H4 (cell line): ENCODE data around the gene AR. TPM values are rescaled to one million over a fixed set of nuclear protein-coding genes. Genes with fewer than 3 reads are reported as not detected.
"Not testable (repeated sequence)": the region's sequence is repeated elsewhere in the genome, so short reads cannot be mapped to it uniquely, and the experiment has no call there.

Experiments used
- DNase-seq: peaks from one replicate; pipeline ENCODE4 v3.0.0-alpha.2; 2015; ENCODE audit warnings: low spot score
- total RNA-seq: library from RNA; depleted of rRNA; stranded (reverse); fragments of >200 nt; shearing (Covaris generic); gene quantifications from 2 replicates; pipeline ENCODE4 v1.2.3, GENCODE V29; 2014

The AR gene
- total RNA-seq, 1 experiment from 2014 or later = 6.5 TPM

DNA sequence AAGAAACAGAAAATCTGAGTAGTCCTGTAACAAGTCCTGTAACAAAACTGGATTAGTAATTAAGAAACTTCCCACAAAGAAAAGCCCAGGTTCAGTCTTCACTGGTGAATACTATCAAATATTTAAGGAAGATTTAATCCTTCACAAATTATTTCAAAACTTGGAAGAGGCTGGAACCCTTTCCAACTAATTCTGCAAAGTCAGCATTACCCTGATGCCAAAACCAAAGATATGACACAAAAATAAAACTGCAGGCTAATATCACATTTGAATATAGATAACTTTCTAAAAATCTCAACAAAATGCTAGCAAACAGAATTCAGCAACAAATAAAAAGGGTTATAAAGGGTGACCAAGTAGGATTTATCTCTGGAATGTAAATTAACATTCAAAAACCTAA, 80.5 kb downstream of the AR start:
- DNase-seq = no peak

DNA sequence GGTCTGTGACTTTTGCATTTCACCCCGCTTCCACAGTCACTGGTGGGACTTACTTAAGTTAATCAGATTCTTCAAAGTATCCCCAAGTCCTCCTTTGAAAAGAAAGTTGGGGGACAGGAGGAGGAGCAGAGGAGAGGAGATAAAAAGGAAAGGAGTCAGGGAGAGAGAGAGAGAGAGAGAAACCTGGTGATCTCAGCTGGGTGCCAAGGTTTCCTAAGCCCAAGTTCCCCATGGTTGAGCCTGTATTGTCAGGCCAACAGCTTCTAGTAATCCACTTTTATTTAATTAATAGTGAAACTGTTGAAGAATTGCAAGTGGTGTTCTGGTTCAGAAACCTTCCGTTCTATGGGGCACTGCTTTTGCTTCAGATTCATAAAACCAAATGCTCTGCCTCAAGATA, 91.6 kb downstream of the AR start:
- DNase-seq = no peak

DNA sequence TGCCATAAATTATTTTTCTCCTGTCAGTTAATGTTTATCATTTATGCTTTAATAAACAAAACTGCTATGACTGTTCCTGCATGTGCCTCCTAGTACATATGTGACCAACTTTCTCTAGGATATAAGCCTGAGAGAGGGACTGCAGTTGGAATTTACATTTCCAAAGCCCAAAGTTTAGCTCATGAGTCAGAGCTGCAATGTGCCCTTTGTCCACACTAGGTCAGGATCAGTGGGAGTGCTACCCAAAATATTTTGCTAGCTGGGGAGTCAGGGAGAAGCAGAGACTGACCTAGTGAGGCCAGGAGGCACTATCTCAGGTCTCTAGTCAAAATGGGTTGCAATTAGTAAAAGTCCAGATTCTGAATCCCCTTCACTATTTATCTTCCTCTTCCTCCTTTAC, 92.7 kb downstream of the AR start:
- no peak for DNase-seq

DNA sequence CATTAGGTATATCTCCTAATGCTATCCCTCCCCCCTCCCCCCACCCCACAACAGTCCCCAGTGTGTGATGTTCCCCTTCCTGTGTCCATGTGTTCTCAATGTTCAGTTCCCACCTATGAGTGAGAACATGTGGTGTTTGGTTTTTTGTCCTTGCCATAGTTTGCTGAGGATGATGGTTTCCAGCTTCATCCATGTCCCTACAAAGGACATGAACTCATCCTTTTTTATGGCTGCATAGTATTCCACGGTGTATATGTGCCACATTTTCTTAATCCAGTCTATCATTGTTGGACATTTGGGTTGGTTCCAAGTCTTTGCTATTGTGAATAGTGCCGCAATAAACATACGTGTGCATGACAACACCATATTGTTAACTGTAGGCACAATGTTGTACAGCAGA, 93.5 kb downstream of the AR start:
- DNase-seq = not testable (repeated sequence)

DNA sequence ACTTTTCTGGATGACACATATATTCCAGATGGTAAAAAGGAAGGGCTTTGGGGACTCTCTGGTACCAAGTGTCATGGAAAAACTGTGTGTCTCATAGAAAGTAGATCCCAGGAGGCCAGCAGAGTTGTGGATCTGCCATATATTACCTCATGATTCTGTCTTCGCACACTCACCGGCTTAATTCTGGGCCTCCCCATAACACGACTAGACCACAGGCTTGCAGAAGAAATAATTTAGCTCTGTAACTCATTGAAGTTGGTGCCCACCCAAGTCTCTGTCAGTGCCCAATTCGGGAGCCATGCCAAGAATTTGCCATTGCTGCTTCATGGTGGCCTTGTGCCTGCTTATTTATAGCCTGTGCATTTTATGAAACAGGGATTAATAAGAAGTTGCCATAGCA, 104.5 kb downstream of the AR start:
- DNase-seq = no peak

DNA sequence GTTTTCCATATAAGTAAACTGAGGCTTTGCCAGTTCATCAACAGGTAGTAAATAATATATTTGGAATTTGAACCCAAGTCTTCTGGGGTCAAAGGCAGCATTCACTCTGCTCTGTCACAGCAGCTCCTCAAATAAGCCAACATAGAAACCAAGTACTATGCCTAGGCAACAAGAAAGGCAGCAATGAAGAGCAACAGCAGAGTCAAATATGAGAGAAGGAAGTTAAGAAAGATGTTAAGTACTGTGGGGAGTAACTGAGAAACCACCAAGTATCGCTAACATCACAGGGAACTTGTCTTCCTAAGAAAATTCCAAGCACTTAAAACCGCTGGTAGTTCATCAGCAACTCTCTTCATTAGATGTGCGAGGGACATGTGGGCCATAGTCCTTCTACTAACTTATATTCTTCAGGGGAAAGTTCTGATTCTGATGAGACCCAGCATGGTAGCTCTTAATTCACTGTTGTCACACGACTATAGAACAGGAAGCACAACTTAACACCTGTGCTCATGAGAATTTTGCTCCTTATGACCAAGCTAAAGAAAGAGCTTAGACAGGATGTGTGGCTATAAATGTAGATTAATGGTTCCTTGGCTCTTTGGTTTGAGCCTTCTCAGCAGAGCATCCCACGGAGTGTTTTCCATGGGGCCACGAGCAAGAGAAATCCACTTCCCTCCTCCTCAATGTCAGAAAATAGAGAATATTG, 107.8 kb downstream of the AR start:
- DNase-seq = no peak

DNA sequence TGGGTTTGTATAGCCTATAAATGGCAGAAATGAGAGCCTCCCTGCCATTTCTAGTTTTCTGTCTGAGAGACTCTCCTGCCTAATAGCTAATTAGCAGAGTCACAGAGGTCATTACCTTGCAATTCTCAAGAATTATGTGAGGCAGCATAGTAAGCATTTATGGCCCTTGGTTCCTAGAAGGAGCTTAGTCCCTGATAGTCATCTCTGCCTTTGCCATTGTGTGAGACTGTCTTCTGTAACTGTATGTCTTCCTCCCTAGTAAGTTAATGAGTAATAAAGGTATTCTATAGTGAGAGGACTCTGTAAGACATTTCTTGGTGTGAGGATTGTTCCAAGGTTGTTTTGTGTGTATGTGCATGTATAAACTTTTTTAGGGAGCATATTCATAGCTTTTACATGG, 108.7 kb downstream of the AR start:
- DNase-seq = no peak

DNA sequence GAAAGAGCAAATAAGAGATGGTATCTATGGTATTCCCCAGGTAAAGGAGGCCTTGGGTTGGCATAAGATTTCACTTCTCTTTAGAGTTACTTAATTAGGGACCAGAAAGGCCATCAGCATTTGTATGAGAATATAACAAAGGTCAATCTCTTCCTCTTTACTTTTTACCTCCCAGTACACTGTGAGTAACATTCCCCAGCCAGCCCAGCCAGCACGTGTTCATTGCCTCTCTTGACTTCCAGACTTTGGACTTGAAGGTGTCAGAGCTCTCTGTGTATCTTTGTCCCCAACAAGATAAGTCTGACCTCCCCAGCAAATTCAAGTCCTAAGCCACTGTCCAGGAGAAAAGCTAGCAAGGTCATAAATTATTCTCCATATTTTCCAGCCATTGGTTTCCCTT, 110.5 kb downstream of the AR start:
- no peak for DNase-seq

DNA sequence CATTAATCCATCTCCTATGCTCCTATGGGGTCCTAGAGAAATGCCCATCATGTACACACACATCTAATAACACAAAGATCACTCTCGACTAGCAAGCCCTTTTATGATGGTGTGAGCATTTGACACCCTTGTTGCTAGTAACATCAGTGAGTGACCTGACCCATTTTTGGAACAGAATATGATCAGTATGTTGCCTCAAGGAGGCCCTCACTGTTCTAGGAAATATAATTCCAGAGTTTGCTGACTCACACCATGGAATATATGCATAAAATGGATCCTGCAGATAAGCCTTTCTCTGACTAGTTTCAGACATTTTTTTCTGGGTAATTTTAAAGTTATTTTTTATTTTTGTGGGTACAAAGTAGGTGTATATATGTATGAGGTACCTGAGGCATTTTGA, 121.8 kb downstream of the AR start:
- no peak for DNase-seq

DNA sequence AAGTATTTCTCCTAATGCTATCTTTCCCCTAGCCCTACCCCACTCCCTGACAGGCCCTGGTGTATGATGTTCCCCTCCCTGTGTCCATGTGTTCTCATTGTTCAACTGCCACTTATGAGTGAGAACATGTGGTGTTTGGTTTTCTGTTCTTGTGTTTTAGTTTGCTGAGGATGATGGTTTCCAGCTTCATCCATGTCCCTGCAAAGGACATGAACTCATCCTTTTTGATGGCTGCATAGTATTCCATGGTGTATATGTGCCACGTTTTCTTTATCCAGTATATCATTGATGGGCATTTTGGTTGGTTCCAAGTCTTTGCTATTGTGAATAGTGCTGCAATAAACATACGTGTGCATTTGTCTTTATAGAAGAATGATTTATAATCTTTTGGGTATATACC, 126.9 kb downstream of the AR start:
- not testable (repeated sequence) for DNase-seq

DNA sequence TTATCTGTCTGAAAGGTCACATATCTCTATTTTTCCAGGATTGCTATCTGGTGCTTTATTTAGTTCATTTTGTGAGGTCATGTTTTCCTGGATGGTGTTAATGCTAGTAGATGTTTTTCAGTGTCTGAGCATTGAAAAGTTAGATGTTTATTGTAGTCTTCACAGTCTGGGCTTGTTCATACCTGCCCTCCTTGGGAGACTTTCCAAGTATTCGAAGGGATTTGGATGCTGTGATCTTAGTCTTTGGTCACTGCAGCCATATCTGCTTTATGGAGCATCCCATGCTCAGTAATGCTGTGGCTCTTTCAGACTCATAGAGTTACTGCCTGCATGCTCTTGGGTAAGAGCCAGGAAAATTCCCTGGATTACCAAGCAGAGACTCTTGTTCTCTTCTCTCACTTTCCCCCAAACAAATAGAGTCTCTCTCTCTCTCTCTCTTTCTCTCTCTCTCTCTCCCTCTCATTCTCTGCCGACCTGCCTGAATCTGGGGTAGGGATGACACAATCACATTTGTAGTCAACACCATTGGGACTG, 130.0 kb downstream of the AR start:
- no peak for DNase-seq

DNA sequence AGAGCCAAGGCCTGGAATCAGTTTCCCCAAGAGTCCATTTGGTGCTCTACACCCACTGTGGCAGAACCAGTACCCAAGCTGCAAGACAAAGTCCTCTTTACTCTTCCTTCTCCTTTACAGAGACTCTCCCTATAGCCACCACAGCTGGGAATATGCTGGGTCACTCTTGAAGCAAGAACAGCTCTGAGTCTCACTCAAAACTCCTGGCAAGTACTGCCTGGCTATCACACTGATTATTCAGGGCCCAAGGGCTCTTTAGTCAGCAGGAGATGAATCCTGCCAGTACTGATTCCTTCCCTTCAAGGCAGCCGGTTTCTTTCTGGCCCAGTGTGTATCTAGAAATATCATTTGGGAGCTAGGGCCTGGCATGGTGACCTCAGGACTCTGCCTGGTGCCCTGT, 130.9 kb downstream of the AR start:
- DNase-seq = no peak

DNA sequence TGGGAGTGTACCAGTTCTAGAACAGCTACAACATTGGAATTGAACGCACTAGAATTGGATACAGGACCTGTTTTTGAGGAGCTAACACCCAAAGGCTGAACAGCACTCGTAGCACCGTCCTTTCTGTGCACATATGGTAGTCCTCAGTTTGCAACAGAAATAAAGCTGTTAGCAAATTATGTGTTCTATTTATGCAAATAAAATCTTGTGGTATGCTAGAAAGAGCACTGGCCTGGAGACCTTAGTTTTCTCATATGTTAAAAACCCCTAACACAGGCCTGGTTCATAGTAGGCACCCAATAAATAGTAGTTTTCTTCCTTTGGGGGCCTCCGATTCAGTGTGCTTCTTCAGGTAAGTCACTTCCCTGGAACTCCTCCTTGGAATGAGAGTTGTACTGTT, 140.3 kb downstream of the AR start:
- no peak for DNase-seq

DNA sequence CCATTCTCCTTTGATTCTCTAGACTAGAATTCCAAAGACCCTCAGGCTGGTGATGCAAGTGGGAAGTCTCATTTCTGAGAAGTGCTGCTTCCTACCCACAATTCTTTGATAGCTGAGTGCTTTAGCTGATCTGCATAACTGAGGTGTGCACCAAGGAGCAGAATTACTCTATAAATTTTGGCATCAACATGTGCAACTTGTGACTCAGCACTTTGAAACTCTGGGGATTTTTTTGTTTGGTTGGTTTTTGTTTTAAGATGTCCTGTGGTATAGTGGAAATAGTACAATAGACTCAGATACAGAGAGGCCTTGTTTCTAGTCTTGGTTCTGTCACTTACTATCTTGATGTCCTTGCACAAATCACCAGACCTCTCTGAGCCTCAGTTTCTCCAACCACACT, 148.4 kb downstream of the AR start:
- DNase-seq = peak; percentile 23

DNA sequence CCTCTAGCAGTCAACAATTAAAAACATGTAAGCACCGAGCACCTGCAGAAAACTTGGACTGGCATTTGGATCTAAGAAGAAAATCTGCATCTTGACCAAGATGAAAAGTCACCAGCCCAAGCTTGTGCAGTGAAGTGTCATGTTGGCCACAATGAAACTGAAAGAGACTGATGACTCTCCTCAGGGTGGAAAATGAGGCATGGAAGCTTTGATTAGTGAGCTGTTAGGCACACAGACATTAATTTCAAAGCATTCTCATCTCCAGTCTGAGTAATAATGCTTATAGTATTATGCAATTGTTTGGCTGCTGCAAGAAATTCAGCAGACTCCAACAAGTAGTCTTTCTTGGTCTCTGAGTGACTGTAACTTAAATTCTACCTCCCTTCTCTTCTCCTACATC, 150.1 kb downstream of the AR start:
- DNase-seq = no peak

DNA sequence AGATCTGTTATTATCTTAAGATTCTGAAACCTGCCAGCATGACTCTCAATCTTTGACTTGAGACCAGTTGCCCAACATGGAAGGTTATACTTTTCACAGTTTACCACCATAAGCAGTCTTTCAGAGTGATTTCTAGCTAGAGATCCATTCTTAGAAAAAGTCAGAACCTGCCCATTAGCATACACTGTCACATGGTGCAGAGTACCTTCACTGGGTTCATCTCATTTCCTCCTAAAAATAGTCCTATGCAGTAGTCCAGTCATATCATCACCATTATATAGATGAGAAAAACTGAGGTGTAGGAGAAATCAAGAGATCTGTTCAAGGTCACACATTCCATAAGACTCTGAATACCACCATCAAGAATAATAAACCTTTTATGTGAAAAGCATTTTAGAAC, 153.6 kb downstream of the AR start:
- no peak for DNase-seq

DNA sequence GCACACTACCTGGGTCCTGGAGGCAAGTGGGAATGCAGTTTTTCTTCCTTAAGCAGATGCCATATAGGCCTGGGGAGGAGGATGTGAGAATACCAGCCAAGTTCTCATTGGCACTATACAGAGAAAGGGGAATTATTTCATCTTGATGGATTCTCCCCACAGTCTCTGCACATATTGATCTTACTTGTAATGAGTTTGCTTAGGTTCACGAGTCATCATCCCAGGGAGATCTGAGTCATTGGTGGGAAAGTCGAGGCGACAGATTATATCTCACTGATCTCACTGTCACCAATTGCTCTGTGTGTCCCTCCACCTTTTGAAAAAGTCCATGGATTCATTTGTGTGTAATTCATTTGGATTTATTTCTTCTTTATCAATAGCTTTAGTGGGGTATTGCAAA, 156.8 kb downstream of the AR start:
- DNase-seq = no peak

DNA sequence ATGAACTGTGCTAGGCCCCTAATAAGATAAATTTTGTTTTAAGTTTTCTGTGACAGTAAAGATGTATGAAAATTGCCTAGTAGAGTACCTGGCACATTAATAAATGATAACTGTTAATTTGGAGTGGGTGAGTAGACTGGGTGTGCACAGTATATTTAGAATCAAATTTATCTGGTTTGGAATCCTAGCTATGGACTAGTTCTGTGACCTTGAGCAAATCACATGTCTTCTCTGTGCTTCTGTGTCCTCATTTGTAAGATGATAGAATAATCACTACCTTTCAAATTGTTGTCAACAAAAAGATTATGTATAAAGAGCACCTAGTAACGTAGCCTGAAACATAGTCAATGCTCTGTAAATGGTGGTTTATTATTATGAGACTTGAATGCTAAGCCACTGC, 170.2 kb downstream of the AR start:
- DNase-seq = no peak

DNA sequence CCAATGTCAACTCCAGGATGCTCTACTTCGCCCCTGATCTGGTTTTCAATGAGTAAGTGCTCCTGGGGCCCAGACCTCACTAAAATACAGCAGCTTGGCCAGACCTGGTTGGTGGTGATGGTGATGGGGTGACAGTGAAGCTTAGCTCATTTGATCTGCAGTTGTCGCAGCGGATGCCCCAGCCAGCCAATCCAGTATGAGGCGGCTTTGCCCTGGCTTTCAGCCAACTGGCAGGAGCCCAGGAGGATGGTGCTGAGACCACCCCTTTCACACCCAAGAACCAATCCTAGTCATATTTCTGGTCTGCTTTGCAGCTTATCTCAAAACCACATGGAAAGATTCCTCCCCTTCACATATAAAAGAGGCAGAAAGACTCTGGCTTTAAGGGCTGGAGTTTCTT, 173.8 kb downstream of the AR start:
- no peak for DNase-seq

DNA sequence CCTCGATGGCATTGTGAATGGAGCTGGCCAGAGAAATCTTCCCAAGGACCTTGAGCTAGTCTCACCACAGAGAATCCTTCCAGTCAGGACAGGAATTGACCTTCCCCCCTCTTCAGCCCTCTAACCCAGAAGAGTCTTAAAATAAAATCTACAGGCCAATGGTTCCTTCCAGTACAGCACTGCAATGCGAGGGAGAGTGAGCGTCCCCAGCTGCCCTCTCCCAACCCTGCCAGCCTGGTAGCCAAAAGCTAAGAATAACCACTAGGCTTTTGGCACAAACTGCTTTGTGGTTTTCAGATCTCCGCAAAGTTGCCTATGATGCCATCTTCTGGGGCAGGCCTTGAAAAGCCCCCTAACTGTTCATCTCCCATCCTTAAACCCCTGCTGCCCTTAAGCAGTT, 175.1 kb downstream of the AR start:
- no peak for DNase-seq

DNA sequence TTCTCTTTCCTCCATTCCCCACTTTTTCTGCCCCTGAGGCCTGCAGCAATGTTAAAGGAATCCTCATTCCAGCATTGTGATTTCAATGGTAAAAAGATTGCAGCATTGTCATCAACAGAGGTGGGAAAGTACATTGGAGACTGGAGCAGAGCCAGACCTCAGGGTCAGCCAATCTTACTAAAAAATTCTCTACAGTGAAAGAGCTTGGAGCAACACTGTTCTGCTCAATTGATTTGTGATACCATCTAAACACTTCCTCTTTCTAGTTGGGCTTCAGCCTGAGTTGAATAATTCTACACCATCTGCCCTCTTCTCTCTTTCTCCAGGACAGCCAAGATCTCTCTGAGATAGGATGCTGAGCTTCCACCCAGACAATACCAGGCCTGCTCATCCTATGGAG, 176.5 kb downstream of the AR start:
- no peak for DNase-seq

DNA sequence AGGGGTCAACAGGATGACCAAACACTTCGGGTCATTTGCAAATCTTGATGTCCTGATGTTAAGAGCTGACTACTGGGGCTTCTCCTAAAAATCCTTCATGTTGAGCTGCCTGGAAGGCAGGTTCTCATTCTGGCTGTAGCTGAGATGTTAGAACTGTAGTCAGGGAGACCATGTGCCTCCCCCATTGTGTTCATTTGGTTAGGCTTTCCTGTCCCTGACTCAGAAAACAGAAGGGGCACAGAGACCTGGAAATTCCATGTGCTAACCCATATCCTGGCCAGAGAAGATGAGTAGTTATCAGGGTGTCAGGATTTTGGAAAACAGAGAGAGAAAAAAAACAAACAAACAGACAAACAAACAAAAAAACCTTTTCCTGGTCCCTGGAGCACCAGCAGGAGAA, 177.5 kb downstream of the AR start:
- DNase-seq = no peak

DNA sequence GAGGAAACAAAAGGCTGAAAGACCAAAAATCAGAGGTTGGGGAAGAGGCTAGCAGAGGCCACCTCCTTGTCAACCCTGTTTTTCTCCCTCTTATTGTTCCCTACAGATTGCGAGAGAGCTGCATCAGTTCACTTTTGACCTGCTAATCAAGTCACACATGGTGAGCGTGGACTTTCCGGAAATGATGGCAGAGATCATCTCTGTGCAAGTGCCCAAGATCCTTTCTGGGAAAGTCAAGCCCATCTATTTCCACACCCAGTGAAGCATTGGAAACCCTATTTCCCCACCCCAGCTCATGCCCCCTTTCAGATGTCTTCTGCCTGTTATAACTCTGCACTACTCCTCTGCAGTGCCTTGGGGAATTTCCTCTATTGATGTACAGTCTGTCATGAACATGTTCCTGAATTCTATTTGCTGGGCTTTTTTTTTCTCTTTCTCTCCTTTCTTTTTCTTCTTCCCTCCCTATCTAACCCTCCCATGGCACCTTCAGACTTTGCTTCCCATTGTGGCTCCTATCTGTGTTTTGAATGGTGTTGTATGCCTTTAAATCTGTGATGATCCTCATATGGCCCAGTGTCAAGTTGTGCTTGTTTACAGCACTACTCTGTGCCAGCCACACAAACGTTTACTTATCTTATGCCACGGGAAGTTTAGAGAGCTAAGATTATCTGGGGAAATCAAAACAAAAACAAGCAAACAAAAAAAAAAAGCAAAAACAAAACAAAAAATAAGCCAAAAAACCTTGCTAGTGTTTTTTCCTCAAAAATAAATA, 179.9 kb downstream of the AR start:
- DNase-seq = no peak
